GM12878 (cell line): ENCODE measurements around the gene UBAC2.

Experiments used
- CTCF ChIP-seq, 3 experiments: IDR thresholded peaks in 2 of 3; conservative IDR thresholded peaks in 1 of 3; 2 replicates each; pipeline ENCODE4 v1.5.1; 2011; ENCODE audit warnings: low read depth in 3 of 3, low read length in 3 of 3, mild to moderate bottlenecking in 3 of 3, control low read depth in 2 of 3, moderate library complexity in 2 of 3, inconsistent platforms in 1 of 3, mixed read lengths in 1 of 3; ENCODE audit not compliant: control insufficient read depth in 2 of 3, insufficient read depth in 1 of 3; ENCODE audit errors: extremely low read depth in 1 of 3
- EZH2 ChIP-seq: IDR thresholded peaks from 2 replicates; pipeline ENCODE4 v1.6.1; 2012; ENCODE audit warnings: low read depth, mild to moderate bottlenecking, control low read depth, inconsistent platforms, low read length, borderline replicate concordance; ENCODE audit not compliant: control insufficient read depth
- FOS ChIP-seq: IDR thresholded peaks from 3 replicates; pipeline ENCODE4 v1.6.1; 2011; ENCODE audit warnings: borderline replicate concordance; ENCODE audit not compliant: insufficient read length; ENCODE audit errors: extremely low read depth
- POLR2A ChIP-seq: IDR thresholded peaks from 2 replicates; pipeline ENCODE4 v1.6.1; 2011; ENCODE audit warnings: low read depth, mild to moderate bottlenecking, low read length
- POLR2AphosphoS5 ChIP-seq: IDR thresholded peaks from 2 replicates; pipeline ENCODE4 v1.6.1; 2011; ENCODE audit warnings: mild to moderate bottlenecking, low read length, inconsistent platforms
- RB1 ChIP-seq: fragments of 450-650 bp; formaldehyde crosslinking; IDR thresholded peaks from 2 replicates; pipeline ENCODE4 v1.6.1; 2017; ENCODE audit warnings: mild to moderate bottlenecking, borderline replicate concordance
- SRF ChIP-seq, 2 experiments: IDR thresholded peaks; 2 replicates each; pipeline ENCODE4 v1.6.1; 2011; ENCODE audit warnings: low read depth in 2 of 2, low read length in 2 of 2, mild to moderate bottlenecking in 1 of 2, moderate library complexity in 1 of 2

GRCh38 chr13:99321709-99322108, 121.1 kb downstream of the UBAC2 start:
- no peak for TF ChIP-seq POLR2AphosphoS5
- TF ChIP-seq CTCF (IDR thresholded peaks at IDR 0.05 in 2 of 3, conservative IDR thresholded peaks at IDR 0.05 in 1 of 3; ENCODE audit: control insufficient read depth in 2 of 3, extremely low read depth in 1 of 3, insufficient read depth in 1 of 3, low read depth in 3 of 3, low read length in 3 of 3), result no peak
- no peak for TF ChIP-seq RB1
- TF ChIP-seq POLR2A, result no peak
- TF ChIP-seq EZH2, result no peak
- TF ChIP-seq SRF (IDR thresholded peaks at IDR 0.05; ENCODE audit: low read depth in 2 of 2, low read length in 2 of 2), result no peak
- no peak for TF ChIP-seq FOS
